Measurements from ENCODE around the gene ALDH3B1.
A peak's percentile ranks its signal among the peaks of the same experiment; 100 is the strongest.
"Not testable (repeated sequence)": the region's sequence is repeated elsewhere in the genome, so short reads cannot be mapped to it uniquely, and the experiment has no call there.

Gene ALDH3B1

GRCh38 chr11:68010090-68011041 is at the start of gene ALDH3B1:
Gene ALDH3B1 (plus strand): TSS chr11:68010327. CDS start chr11:68015298, 4,971 bp downstream.
- DNase-seq (ENCODE audit: low read depth): peak; percentile 92

- not testable (repeated sequence) for DNase-seq (ENCODE audit: low read depth)
Observed at GRCh38 chr11:67963217-67963616, 46.9 kb upstream of the ALDH3B1 start.

GRCh38 chr11:67963879-67964278 is 46.2 kb upstream of the ALDH3B1 start:
- DNase-seq (ENCODE audit: low read depth): not testable (repeated sequence)

- not testable (repeated sequence) for DNase-seq (ENCODE audit: low read depth)
Observed at GRCh38 chr11:67964746-67965145, 45.4 kb upstream of the ALDH3B1 start.

- not testable (repeated sequence) for DNase-seq (ENCODE audit: low read depth)
Observed at GRCh38 chr11:67965830-67966348, 44.2 kb upstream of the ALDH3B1 start.

- not testable (repeated sequence) for DNase-seq (ENCODE audit: low read depth)
Observed at GRCh38 chr11:67974746-67975145, 35.4 kb upstream of the ALDH3B1 start.

GRCh38 chr11:67978766-67979418 is 31.2 kb upstream of the ALDH3B1 start:
- not testable (repeated sequence) for DNase-seq (ENCODE audit: low read depth)

GRCh38 chr11:67981226-67981625 is 28.9 kb upstream of the ALDH3B1 start:
- not testable (repeated sequence) for DNase-seq (ENCODE audit: low read depth)

- not testable (repeated sequence) for DNase-seq (ENCODE audit: low read depth)
Observed at GRCh38 chr11:67982255-67982857, 27.8 kb upstream of the ALDH3B1 start.

- no peak for DNase-seq (ENCODE audit: low read depth)
Observed at GRCh38 chr11:67983951-67984350, 26.2 kb upstream of the ALDH3B1 start.

- not testable (repeated sequence) for DNase-seq (ENCODE audit: low read depth)
Observed at GRCh38 chr11:67985302-67985701, 24.8 kb upstream of the ALDH3B1 start.

GRCh38 chr11:67990546-67991346 is 19.4 kb upstream of the ALDH3B1 start:
- not testable (repeated sequence) for DNase-seq (ENCODE audit: low read depth)

GRCh38 chr11:67991347-67992121 is 18.6 kb upstream of the ALDH3B1 start:
- DNase-seq (ENCODE audit: low read depth): not testable (repeated sequence)

- not testable (repeated sequence) for DNase-seq (ENCODE audit: low read depth)
Observed at GRCh38 chr11:67993821-67994220, 16.3 kb upstream of the ALDH3B1 start.

GRCh38 chr11:67994387-67994786 is 15.7 kb upstream of the ALDH3B1 start:
- not testable (repeated sequence) for DNase-seq (ENCODE audit: low read depth)

GRCh38 chr11:67995129-67995528 is 15.0 kb upstream of the ALDH3B1 start:
- DNase-seq (ENCODE audit: low read depth): not testable (repeated sequence)

- not testable (repeated sequence) for DNase-seq (ENCODE audit: low read depth)
Observed at GRCh38 chr11:67995579-67995978, 14.5 kb upstream of the ALDH3B1 start.

GRCh38 chr11:67996051-67996450 is 14.1 kb upstream of the ALDH3B1 start:
- DNase-seq (ENCODE audit: low read depth): no peak

GRCh38 chr11:67996622-67997474 is 13.3 kb upstream of the ALDH3B1 start:
- DNase-seq (ENCODE audit: low read depth): no peak

Data from HS-27A (cell line).